NOMO-1 treated with DMSO at 0.1 percent for 48 hours (cell line): Measurements from ENCODE around the gene EYS.
A peak's percentile ranks its signal among the peaks of the same experiment; 100 is the strongest.
"Not testable (repeated sequence)": the region's sequence is repeated elsewhere in the genome, so short reads cannot be mapped to it uniquely, and the experiment has no call there.

Source experiments
- DNase-seq: peaks from one replicate; lab custom pipeline; 2025; ENCODE audit not compliant: unreplicated experiment; lab: John Stamatoyannopoulos, UW

The EYS gene

GRCh38 chr6:63807056-63807455 lies 1900.0 kb downstream of the EYS start:
- DNase-seq: no peak

GRCh38 chr6:63806573-63806913 lies 1900.5 kb downstream of the EYS start:
- DNase-seq: no peak

DNA sequence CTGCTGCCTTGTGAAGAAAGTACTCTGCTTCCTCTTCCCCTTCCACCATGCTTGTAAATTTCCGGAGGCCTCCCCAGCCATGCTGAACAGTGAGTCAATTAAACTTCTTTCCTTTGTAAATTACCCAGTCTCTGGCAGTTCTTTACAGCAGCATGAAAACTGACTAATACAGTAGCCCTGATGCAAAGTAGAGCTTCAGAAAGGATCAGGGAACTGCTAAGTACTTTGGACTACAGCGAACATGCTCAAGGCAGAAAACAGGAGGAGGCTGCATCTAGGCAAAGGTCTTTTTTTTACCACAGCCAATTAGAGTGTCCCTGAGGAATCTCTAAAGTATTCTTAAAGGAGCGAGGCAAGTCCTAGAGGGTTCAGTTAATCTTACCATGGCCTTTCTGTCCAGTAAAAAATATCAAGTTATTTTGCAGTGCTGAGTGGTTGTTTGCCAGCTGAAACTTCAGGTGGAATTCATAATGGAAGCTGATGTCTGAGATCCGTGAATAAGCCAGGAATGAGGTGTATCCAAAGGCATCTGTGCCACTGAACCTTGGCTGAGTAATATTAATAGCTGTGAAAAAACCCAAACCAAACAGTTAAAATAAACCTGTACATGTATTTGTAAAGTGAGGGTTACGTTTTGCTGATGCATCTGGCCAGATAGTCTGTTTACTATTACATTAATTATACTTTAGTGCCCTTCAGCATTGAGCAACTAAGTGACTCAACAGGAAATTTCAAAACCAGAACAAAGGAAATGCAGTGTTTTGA lies 1901.0 kb downstream of the EYS start:
- DNase-seq: peak; percentile 89

- DNase-seq: no peak
Observed at GRCh38 chr6:63805345-63805744, 1901.7 kb downstream of the EYS start.

DNA sequence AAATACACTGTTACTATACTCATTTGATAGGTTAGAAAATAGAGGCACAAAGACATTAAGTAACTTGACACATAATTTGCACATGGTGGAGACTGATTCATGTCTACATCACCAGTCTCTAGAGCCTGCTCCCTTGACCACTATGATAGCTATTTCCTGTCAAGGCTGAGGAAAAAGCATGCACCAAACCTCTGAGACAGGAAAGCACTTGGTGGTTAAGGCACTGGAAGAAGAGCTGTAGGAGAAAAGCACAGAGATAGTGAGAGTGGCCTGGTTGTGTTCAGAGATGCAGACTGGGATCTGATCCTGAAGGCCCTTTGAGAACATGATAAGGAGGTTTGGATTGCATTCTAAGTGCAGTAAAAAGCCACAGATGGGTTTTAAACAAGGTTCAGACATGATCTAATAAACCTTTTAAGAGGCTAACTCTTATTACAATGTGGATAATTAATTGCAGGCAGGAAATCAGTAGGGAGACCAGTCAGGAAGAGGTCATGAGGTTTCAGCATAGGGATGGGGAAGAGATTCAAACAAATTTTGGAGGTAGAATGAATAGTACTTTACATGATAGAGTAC lies 1902.6 kb downstream of the EYS start:
- no peak for DNase-seq

DNA sequence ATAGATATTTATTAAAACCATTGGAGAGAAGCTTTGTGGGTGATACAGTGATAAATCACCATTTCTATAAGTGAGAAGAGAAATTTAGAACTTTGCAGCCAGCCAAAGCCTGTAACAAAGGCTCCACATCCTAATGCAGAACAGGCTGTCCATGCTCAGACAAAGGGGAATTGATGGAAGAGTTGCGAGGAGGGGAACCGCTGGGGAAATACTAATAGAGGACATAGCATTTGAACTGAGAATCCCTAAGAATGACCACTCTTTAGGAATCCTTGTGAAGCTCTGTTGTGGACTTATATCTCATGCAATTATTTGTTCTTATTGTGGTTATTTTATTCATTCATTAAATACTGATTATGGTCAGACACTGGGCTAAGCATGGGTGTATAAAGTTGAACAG lies 1903.7 kb downstream of the EYS start:
- DNase-seq: no peak

GRCh38 chr6:63802606-63803206 lies 1904.3 kb downstream of the EYS start:
- DNase-seq: peak; percentile 31

DNA sequence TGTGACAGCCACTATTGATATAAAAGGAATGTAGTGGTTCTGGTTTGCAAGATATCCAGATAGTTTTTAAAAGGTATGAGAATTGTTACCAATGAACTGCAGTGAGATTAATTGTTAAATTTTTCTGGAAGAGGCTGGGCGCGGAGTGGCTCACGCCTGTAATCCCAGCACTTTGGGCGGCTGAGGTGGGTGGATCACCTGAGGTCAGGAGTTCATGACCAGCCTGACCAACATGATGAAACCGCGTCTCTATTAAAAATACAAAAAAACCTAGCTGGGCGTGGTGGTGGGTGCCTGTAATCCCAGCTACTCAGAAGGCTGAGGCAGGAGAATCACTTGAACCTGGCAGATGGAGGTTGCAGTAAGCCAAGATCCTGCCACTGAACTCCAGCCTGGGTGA lies 1906.6 kb downstream of the EYS start:
- not testable (repeated sequence) for DNase-seq

DNA sequence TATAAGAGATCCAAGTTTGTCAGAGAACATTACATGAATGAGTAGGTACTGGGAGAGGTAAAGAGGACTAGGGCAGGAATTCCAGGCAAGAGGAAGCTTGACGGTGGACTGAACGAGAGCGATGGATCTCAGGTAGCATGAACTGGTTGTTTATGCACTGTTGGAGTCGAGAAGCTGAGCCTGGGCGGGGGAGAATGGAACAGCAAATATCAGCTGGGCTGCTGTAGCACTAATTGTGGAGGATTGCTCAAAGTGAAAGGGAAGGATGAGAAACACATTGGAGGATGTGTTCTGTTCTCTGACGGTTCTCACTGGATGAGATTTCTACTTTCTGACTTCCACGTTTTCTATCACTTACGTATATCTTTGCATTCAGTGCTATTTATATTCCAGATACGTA lies 1907.2 kb downstream of the EYS start:
- no peak for DNase-seq

GRCh38 chr6:63799313-63799712 lies 1907.7 kb downstream of the EYS start:
- no peak for DNase-seq

DNA sequence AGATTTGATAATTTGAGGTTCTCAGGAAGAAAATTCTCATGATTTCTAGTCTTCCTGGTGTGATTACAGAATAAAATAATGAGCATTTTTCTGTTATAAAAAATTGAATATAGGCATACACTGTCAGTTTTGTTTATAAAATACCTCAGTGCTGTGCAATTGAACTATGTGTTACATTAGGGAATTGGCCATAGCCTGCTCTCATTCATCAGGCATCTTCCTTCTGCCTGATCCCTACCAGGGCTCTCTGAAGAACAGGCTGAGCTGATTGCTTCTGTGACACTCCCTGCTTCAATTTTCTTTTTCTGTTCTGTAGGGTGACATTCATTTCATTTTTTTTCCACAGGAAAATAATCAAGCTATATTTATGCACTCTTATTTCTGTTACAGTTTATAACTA lies 1908.6 kb downstream of the EYS start:
- DNase-seq: no peak

GRCh38 chr6:63797721-63798120 lies 1909.3 kb downstream of the EYS start:
- no peak for DNase-seq

- no peak for DNase-seq
Observed at GRCh38 chr6:63795826-63796225, 1911.2 kb downstream of the EYS start.

DNA sequence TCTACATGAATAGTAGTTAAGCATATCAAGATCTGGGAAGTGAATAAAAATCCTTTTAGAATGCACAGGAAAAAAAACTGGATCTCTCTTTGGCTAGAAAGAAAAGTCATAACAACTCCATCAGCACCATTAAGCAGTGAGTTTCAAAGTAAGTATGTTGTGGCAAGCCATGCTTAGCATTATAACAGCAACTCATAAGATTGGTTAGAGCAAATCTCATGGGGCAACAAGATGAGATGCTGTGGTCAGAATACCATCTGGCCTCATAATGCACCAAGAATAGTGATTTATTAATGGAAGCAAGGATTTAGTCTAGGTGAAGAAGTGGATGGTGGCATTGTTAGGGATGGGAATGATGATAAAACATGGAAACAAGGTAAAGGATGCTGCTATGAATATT lies 1912.0 kb downstream of the EYS start:
- no peak for DNase-seq

DNA sequence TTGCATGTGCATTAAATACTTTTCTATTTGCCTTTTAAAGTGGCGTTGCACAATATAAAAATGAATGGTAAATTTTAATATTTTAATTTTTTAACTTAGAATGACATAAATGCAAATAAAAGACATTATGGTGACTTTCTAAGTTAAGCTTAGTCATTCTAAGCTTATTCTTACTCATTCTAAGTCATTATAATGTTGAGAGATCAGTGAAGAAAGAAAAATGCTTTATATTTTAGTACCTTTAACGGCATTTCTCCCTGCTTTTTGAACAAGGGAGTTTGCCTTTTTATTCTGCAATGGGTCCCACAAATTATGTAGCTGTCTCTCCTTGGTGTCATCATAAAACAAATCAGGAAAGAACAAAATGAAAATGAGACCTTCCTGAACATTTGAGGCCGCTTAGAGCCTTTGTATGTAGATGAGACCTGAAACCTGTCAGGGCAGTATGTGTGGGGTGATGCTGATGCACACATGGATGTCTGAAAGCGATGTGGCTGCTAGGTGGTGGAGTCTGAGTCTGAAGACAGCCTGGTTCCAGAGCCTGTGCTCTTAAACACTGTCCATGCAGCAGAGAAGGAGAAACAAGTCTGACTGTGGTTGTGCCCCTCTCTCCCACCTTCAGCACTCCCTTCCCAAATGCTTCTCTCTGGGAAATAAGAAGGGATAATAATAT lies 1913.4 kb downstream of the EYS start:
- DNase-seq: no peak

DNA sequence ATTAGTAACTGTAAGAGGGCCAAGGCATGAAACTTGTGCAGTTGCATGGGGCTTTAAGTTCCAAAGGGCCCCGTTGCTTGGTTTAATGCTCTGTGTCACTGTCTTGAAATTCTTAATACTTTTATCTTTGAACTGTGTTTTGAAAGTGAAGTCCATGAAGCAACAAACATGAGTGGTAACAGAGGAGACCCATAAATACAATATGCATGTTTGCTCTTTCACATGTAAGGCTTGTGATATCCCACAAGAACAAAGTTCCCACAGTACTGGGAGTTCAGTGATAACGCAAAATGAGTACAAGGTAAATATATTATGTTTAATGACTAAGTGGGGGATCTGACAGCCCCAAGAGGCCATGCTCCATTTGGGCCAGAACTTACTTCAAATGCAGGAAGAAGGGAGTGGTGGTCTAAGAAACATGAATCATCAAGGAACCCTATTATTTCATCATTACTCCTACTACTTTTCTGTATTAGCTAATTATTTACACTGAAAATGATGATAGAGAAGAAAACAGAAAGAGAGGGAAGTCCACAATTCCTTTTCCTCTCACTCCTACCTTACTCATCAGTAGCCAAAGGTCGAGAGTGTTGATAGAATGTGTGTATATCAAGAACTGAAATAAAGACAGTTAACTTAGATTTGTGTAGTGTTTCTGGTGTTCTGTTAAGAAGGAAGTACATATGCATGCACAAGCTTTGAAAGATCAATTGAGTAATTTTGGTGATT lies 1914.1 kb downstream of the EYS start:
- no peak for DNase-seq

DNA sequence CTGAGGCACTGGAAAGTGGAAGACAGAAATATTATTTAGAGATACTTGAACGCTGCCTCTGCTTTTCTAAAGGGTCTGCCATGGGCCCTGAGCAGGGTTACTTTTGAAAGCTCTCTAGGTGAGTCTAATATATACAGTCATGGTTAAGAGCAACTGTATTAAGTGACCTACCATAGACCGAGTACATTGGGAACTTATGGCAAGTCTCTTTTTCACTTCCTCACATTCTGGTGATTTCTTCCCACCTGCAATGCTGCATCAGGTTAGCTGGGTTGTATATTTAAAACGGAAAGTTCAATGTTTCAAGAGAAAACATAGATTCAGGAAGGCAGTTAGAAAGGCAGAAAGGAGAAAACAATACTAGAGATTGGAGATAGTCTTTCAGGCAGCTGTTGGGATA lies 1916.7 kb downstream of the EYS start:
- no peak for DNase-seq

GRCh38 chr6:63789699-63790098 lies 1917.3 kb downstream of the EYS start:
- DNase-seq: no peak

GRCh38 chr6:63788569-63788968 lies 1918.5 kb downstream of the EYS start:
- DNase-seq: no peak

GRCh38 chr6:63787021-63787420 lies 1920.0 kb downstream of the EYS start:
- DNase-seq: no peak

- no peak for DNase-seq
Observed at GRCh38 chr6:63785006-63785405, 1922.0 kb downstream of the EYS start.
